DMS153 (cell line): ENCODE data around the gene VPS37C.
"Not testable (repeated sequence)": the region's sequence is repeated elsewhere in the genome, so short reads cannot be mapped to it uniquely, and the experiment has no call there.

Experiments
- DNase-seq: peaks from one replicate; lab custom pipeline; 2025; lab: John Stamatoyannopoulos, UW

Gene VPS37C

DNA sequence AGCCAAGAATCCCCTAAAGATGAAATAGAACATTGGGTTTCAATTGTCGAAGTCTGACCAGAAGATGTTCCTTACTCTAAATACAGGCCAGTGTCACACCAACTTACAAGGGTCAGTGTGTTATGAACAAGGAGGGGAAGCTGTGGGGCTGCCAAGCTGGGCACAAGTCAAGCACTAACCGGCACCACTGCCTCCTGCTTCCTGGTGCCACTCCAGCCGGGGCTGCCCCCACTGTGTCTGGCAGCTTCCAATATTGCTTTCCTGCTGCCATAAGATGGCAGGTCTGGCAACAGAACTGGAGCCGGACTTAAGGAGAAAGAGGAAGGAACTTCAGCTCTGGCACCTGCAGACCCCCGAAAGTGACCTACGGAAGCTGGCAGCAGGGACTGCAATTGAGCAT, 13.7 kb upstream of the VPS37C start:
- no peak for DNase-seq

- DNase-seq, result no peak
Measured at GRCh38 chr11:61174273-61174672, 13.0 kb upstream of the VPS37C start.

DNA sequence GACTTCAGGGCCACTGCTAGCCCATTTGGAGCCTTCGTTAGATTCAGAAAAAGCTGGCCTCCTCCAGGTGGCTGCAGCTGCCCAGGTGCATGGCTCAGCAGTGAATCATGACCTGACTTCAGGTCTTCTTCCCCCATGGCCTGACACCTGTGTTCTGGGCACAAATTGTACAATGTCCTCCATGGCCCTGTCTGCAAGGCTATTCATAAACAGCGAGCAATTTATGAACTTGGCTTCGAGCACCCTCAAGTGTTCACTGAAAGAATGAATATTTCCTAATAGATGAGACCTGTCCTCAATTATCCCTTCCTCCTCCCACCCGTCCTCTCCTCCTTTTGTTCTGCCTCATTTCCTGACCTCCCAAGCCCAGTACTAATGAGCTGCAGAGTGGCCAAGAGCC, 12.2 kb upstream of the VPS37C start:
- no peak for DNase-seq

GRCh38 chr11:61172888-61173287, 11.7 kb upstream of the VPS37C start:
- DNase-seq, result no peak

DNA sequence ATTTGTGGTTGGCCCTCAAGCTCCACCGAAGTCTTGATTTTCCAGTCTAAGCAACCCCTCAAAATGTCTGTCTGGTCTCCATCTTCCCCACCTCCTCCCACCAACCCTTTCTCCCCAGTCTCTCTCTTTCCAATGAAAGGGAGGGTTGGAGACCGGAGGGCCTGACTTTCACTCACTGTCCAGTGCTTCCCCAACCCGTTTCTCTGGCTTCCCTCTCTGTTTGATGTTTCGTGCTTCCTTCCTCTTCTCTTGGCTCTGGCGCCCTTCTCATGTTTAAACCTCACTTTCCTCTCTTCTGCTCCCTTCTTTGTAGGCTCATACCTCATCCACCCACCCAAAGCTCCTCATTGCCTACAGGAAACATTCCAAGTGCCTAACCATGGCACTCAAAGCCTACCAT, 11.1 kb upstream of the VPS37C start:
- DNase-seq, result no peak

GRCh38 chr11:61171907-61172306, 10.7 kb upstream of the VPS37C start:
- DNase-seq, result no peak

GRCh38 chr11:61170566-61170965, 9.3 kb upstream of the VPS37C start:
- no peak for DNase-seq

- DNase-seq, result no peak
Measured at GRCh38 chr11:61168800-61169199, 7.6 kb upstream of the VPS37C start.

DNA sequence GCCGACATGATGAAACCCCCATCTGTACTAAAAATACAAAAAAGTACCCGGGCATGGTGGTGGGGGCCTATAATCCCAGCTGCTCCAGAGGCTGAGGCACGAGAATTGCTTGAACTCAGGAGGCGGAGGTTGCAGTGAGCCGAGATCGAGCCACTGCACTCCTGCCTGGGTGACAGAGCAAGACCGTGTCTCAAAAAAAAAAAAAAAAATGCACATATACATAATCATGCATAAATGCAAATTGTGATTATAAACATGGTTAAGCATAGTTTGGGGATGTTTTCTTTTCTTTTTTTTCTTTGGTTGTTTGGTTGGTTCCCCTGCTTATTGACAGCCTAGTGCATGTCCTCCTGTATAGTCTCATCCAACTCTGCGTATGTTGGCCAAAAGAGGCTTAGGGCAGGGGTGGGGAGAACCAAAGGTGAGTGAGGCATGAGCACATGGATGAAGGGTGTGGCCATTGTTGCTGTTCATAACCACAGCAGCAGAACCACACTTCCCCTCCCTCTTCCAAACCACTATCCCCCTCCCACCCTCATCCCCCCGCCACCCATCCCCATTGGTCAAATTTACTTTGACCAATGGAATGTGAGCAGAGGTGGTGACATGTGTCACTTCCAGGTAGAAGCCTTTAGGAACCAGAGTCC, 6.9 kb upstream of the VPS37C start:
- DNase-seq, result no peak

- DNase-seq, result not testable (repeated sequence)
Measured at GRCh38 chr11:61166331-61166730, 5.1 kb upstream of the VPS37C start.

GRCh38 chr11:61165785-61166184, 4.6 kb upstream of the VPS37C start:
- DNase-seq, result not testable (repeated sequence)

DNA sequence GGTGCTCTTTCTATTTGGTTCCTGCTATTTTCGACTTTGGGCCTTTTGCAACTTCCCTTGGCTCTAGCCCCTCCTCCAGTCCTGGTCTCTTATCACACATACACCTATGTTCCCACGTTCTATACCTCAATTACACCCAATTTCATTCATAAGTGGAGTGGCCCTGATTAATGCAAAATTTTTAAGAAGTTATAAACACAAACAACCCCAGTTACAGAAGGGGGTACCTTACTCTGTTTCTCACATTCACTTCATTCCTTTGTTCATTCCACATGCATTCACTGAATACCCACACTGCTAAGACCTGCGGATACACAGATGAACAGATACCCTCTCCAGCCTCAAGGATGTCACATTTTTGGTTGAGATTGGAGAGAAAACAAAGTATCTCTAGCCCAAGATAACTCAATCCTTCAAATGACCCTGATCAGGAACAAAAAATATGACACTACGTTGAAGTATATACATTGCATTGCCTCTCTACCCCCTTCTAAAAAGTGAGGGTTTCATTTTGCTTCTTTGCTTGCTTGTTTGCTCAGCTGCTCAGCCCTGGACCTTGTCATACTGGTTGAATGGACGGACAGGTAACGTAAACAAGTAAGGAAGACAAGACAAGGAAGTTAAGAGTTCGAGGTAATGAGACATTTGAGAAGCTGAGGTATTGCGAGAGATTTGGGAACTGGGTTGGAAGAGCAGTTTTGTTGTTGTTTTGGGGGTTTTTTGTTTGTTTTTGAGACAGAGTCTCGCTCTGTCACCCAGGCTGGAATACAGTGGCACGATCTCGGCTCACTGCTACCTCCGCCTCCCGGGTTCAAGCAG, 3.6 kb upstream of the VPS37C start:
- peak; percentile 71 for DNase-seq

DNA sequence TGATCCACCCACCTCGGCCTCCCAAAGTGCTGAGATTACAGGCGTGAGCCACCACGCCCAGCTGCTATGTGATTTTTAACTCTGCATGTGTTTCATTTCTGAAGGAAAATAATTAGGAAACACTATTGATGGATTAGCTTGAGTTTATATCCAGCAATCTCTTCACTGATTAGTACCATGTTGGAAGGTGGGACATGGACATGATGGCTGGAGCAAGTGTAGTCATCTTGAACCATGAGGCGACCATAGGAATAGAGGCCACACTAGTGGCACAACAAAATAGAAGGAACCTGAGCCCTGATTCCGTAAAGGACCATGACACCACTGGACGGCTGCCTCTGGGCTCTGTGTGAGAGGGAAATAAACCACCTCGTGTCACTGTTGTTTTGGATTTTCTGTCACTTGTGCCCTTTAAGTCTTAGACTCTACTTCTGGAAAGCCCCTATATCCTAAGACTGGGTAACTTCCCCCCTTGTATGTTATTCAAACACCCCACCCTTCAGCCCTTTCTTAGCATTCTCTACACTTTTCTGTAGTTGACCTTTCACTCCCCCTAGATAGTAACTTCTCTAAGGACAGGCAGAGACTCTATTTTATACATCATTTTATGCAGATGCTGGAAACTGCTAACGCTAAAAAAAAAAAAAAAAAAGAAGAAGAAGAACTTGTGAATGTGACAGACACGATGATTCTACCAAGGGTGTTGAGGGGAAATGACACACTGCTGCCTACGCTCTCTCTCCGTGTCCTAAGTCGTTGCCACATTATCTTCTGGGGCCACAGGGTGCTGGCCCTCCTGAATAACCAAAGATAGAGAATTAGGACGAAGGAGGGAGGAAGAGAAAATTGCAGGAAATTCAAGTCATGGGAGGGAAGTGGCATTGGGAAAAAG, 2.7 kb upstream of the VPS37C start:
- no peak for DNase-seq

DNA sequence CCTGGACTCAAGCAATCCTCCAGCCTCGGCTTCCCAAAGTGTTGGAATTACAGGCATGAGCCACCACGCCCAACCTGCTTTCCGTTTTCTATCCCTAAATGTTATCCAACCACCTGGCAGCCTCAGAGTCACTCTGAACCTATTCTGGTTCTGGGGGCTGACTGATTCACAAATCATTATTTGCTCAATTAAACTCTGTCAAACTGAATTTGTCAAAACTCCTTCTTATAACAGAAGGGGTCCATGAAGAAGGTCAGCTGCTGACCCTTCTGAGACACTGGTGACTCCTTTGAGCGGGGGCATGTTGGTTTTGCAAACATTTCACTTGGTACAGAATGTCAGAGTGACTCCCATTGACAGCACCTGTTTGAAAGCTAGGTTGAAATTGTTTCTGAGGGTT, 1.8 kb upstream of the VPS37C start:
- no peak for DNase-seq

GRCh38 chr11:61162092-61162941, 1.1 kb upstream of the VPS37C start:
- peak; percentile 45 for DNase-seq

GRCh38 chr11:61160487-61161189, 588 bp downstream of the VPS37C start:
- DNase-seq, result no peak

DNA sequence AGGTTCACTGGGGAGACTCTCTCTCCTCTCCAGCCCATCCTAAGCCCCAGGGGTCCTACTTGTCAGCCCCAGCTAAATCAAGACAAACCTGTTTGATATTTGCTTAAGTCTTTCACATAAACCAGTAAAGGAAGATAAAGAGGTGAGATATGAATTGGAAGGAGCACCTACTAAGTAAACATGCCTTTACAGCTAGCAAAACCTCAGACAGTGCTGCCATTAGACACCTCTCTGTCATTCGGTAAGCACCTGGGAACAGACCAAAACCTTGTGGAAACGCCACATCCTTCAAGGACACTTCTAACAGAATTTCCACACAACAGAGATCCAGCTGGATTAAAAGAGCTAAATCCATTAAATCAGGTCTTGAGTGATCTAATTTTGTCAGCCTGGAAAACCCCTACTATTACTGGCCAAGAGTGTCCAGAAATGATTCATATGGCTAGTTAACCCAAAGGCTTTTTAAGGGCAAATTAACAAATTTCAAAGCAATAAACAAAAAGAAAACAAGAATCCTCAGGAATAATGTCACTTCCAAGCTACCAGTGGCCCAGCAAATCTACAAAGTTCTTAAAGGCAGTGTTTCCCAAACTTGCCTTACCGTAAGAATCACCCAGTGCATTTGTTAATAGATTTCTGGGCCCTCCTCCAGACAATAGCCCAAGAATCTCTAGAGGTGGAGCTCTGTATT, 2.4 kb downstream of the VPS37C start:
- DNase-seq, result no peak

- no peak for DNase-seq
Measured at GRCh38 chr11:61157743-61158142, 3.5 kb downstream of the VPS37C start.

DNA sequence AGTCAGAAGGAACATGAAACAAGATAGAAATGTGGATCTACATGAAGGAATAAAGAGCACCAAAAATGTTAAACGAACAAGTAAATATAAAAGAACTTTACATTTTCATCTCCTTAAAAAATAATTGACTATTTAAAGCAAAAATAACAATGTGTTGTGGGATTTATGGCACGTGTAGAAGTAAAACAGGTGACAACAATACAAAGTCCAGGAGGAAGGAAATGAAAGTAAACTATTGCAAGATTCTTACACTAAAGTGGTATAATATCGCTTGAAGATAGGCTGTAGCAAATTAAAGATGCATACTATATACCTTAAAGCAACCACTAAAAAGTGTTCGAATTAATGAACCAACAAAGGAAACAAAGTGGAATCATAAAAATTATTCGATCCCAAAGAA, 5.5 kb downstream of the VPS37C start:
- no peak for DNase-seq

- DNase-seq, result no peak
Measured at GRCh38 chr11:61155312-61155711, 5.9 kb downstream of the VPS37C start.
